CD4-positive, alpha-beta T cell (primary cell): Measurements from ENCODE around the gene AKT2. TPM values are rescaled to one million over a fixed set of nuclear protein-coding genes. Genes with fewer than 3 reads are reported as not detected.

ENCODE experiments used
- ATAC-seq: fragments of 200-7000 bp; cut with Tn5 transposase; one replicate; pipeline ENCODE4 v1.10.0; 2022; ENCODE audit warnings: mild to moderate bottlenecking; ENCODE audit not compliant: poor library complexity
- CTCF ChIA-PET: fragments of 350-600 bp; sonication (Branson Sonifier 250); formaldehyde crosslinking; loops from one replicate; lab custom pipeline; 2021; ENCODE audit warnings: antibody characterized with exemption, inconsistent platforms; lab: Charles Lee
- POLR2A ChIA-PET: fragments of 350-600 bp; sonication (Branson Sonifier 250); formaldehyde crosslinking; loops from one replicate; lab custom pipeline; 2021; ENCODE audit warnings: antibody characterized with exemption, inconsistent platforms; lab: Charles Lee
- DNase-seq, 14 experiments: peaks; one replicate each; pipeline ENCODE4 v3.0.0-alpha.2; 2013 to 2020; ENCODE audit warnings: mixed read lengths in 2 of 14
- H3K27ac ChIP-seq, 2 donors: one replicate each; pipeline versions ENCODE4 v1.5.1 to v1.7.0; 2013; ENCODE audit warnings: low read length in 2 of 2, low read depth in 1 of 2, mild to moderate bottlenecking in 1 of 2
- H3K27me3 ChIP-seq, 2 experiments: 1 replicate in 1 of 2; 2 replicates in 1 of 2; pipeline versions ENCODE4 v1.6.1 to v1.7.0; 2013; ENCODE audit warnings: low read length in 2 of 2, control low read depth in 1 of 2, mild to moderate bottlenecking in 1 of 2, moderate library complexity in 1 of 2; ENCODE audit not compliant: insufficient read depth in 2 of 2, control insufficient read depth in 1 of 2
- H3K36me3 ChIP-seq: one replicate; pipeline ENCODE4 v1.6.1; 2013; ENCODE audit warnings: low read length, control low read depth; ENCODE audit not compliant: insufficient read depth
- H3K4me1 ChIP-seq: one replicate; pipeline ENCODE4 v1.6.1; 2013; ENCODE audit warnings: low read length, control low read depth; ENCODE audit not compliant: insufficient read depth
- H3K4me3 ChIP-seq: one replicate; pipeline ENCODE4 v1.5.1; 2013; ENCODE audit warnings: mild to moderate bottlenecking, low read length, moderate library complexity
- H3K9me3 ChIP-seq, 2 experiments: 1 replicate in 1 of 2; 2 replicates in 1 of 2; pipeline versions ENCODE4 v1.6.1 to v1.7.0; 2013; ENCODE audit warnings: low read length in 2 of 2, mild to moderate bottlenecking in 2 of 2, control low read depth in 1 of 2, moderate library complexity in 1 of 2; ENCODE audit not compliant: control insufficient read depth in 1 of 2, insufficient read depth in 1 of 2
- H3K27ac Mint-ChIP-seq: one replicate; pipeline ENCODE4 v1.8.0; 2020; ENCODE audit warnings: mixed read lengths
- H3K27me3 Mint-ChIP-seq: one replicate; pipeline ENCODE4 v1.8.0; 2021; ENCODE audit warnings: mixed read lengths
- H3K36me3 Mint-ChIP-seq: one replicate; pipeline ENCODE4 v1.8.0; 2021; ENCODE audit warnings: low read depth, mixed read lengths
- H3K4me1 Mint-ChIP-seq: one replicate; pipeline ENCODE4 v1.8.0; 2021; ENCODE audit warnings: low read depth, mixed read lengths
- H3K4me3 Mint-ChIP-seq: one replicate; pipeline ENCODE4 v1.8.0; 2020; ENCODE audit warnings: mild to moderate bottlenecking, mixed read lengths
- H3K9me3 Mint-ChIP-seq: one replicate; pipeline ENCODE4 v1.8.0; 2020; ENCODE audit warnings: mixed read lengths
- CTCF ChIP-seq: fragments of 200-600 bp; IDR thresholded peaks from one replicate; pipeline ENCODE4 v1.8.0; 2022; ENCODE audit warnings: antibody characterized with exemption, mild to moderate bottlenecking
- intact Hi-C, 2 experiments: fragments of 100-400 bp; cut with DNase I in 1 of 2; cut with micrococcal nuclease in 1 of 2; formaldehyde crosslinking; loops; one replicate each; pipeline versions ENCODE4 v1.15.1 to v1.9.0; 2023 to 2025; cut with DNase I, micrococcal nuclease
- total RNA-seq, 174 experiments: library from RNA in 2 of 174; stranded (reverse) in 2 of 174; gene quantifications; one replicate each; pipeline ENCODE4 v1.2.3 and lab custom pipeline; 2021 to 2026

The AKT2 gene
- total RNA-seq, 2 experiments from 2014 or later = 197 to 199 TPM

GRCh38 chr19:40247178-40247577 lies 38.0 kb downstream of the AKT2 start:
- peaks cover 3% of the 10 kb centered on the region for H3K4me1 ChIP-seq
- Mint-ChIP-seq H3K9me3 (no peaks in the 10 kb centered on the region), H3K36me3 (peaks cover 60% of the 10 kb centered on the region), H3K27me3 (no peaks in the 10 kb centered on the region), H3K27ac (no peak overlapping the region), H3K4me1 (peaks cover 14% of the 10 kb centered on the region), H3K4me3 (no peak overlapping the region)
- DNase-seq (no peak), ATAC-seq (no peak)
- no peaks in the 10 kb centered on the region for H3K9me3 ChIP-seq
- CTCF ChIA-PET = no interaction called here
- no peak overlapping the region for H3K4me3 ChIP-seq
- H3K27me3 ChIP-seq = no peaks in the 10 kb centered on the region
- H3K27ac ChIP-seq = no peak overlapping the region
- POLR2A ChIA-PET = no interaction called here
- H3K36me3 ChIP-seq = peaks cover 41% of the 10 kb centered on the region
- intact Hi-C loops = no loop called here
- no peak for TF ChIP-seq CTCF

- Histone ChIP-seq H3K36me3 (peaks cover 42% of the 10 kb centered on the region), H3K4me1 (peaks cover 3% of the 10 kb centered on the region), H3K4me3 (no peak overlapping the region), H3K27me3 (no peaks in the 10 kb centered on the region), H3K27ac (no peak overlapping the region), H3K9me3 (no peaks in the 10 kb centered on the region)
- H3K27ac Mint-ChIP-seq = no peak overlapping the region
- intact Hi-C loops = no loop called here
- peaks cover 9% of the 10 kb centered on the region for H3K4me1 Mint-ChIP-seq
- H3K9me3 Mint-ChIP-seq = no peaks in the 10 kb centered on the region
- peaks cover 61% of the 10 kb centered on the region for H3K36me3 Mint-ChIP-seq
- ATAC-seq = no peak
- no peak overlapping the region for H3K4me3 Mint-ChIP-seq
- CTCF ChIA-PET = no interaction called here
- DNase-seq = no peak
- H3K27me3 Mint-ChIP-seq = no peaks in the 10 kb centered on the region
- POLR2A ChIA-PET = no interaction called here
- no peak for TF ChIP-seq CTCF
Observed at GRCh38 chr19:40246292-40247073, 38.7 kb downstream of the AKT2 start.

GRCh38 chr19:40245506-40246128 lies 39.5 kb downstream of the AKT2 start:
- Mint-ChIP-seq H3K27ac (no peak overlapping the region), H3K36me3 (peaks cover 64% of the 10 kb centered on the region), H3K4me3 (no peak overlapping the region), H3K4me1 (peaks cover 8% of the 10 kb centered on the region), H3K9me3 (no peaks in the 10 kb centered on the region), H3K27me3 (no peaks in the 10 kb centered on the region)
- ATAC-seq (no peak), DNase-seq (no peak)
- Histone ChIP-seq H3K4me3 (no peak overlapping the region), H3K27ac (no peak overlapping the region), H3K27me3 (no peaks in the 10 kb centered on the region), H3K4me1 (peaks cover 3% of the 10 kb centered on the region), H3K36me3 (peaks cover 39% of the 10 kb centered on the region), H3K9me3 (no peaks in the 10 kb centered on the region)
- POLR2A ChIA-PET = no interaction called here
- TF ChIP-seq CTCF = no peak
- intact Hi-C loops = no loop called here
- CTCF ChIA-PET = no interaction called here
